Neural progenitor cell (in vitro differentiated cells): ENCODE data around the gene TNNC1.

Experiments
- CTCF ChIP-seq: fragments of 200-600 bp; sonication (generic); IDR thresholded peaks from 2 replicates; pipeline ENCODE4 v1.5.1; 2017; ENCODE audit warnings: antibody characterized with exemption, mild to moderate bottlenecking
- EZH2 ChIP-seq: fragments of 200-600 bp; sonication (generic); IDR thresholded peaks from 2 replicates; pipeline ENCODE4 v1.6.1; 2017; ENCODE audit warnings: antibody characterized with exemption, mild to moderate bottlenecking, moderate library complexity
- EZH2phosphoT487 ChIP-seq: fragments of 200-600 bp; sonication (generic); IDR thresholded peaks from 2 replicates; pipeline ENCODE4 v1.6.1; 2017; ENCODE audit warnings: antibody characterized with exemption

GRCh38 chr3:52480768-52481715 lies 27.2 kb upstream of the TNNC1 start:
- TF ChIP-seq CTCF (no peak), EZH2 (no peak), EZH2phosphoT487 (no peak)
